GM03348 (cell line): ENCODE results near the gene TTC39A.
"Not testable (repeated sequence)": the region's sequence is repeated elsewhere in the genome, so short reads cannot be mapped to it uniquely, and the experiment has no call there.

Source experiments
- DNase-seq: peaks from one replicate; pipeline ENCODE4 v3.0.0; 2012; ENCODE audit warnings: low spot score

Gene TTC39A

GRCh38 chr1:51266791-51267190 lies 63.6 kb downstream of the TTC39A start:
- no peak for DNase-seq

GRCh38 chr1:51266181-51266580 lies 64.2 kb downstream of the TTC39A start:
- DNase-seq, result no peak

GRCh38 chr1:51265618-51266017 lies 64.7 kb downstream of the TTC39A start:
- no peak for DNase-seq

- peak; percentile 88 for DNase-seq
Measured at GRCh38 chr1:51264451-51264850, 65.9 kb downstream of the TTC39A start.

GRCh38 chr1:51263147-51263877 lies 67.0 kb downstream of the TTC39A start:
- no peak for DNase-seq

GRCh38 chr1:51255331-51255730 lies 75.0 kb downstream of the TTC39A start:
- DNase-seq, result no peak

- no peak for DNase-seq
Measured at GRCh38 chr1:51253691-51254090, 76.7 kb downstream of the TTC39A start.

- no peak for DNase-seq
Measured at GRCh38 chr1:51252366-51252765, 78.0 kb downstream of the TTC39A start.

GRCh38 chr1:51251165-51251564 lies 79.2 kb downstream of the TTC39A start:
- not testable (repeated sequence) for DNase-seq

GRCh38 chr1:51250729-51251128 lies 79.6 kb downstream of the TTC39A start:
- not testable (repeated sequence) for DNase-seq

- DNase-seq, result no peak
Measured at GRCh38 chr1:51249445-51249844, 80.9 kb downstream of the TTC39A start.

- DNase-seq, result no peak
Measured at GRCh38 chr1:51247499-51247898, 82.9 kb downstream of the TTC39A start.

- DNase-seq, result no peak
Measured at GRCh38 chr1:51247022-51247421, 83.3 kb downstream of the TTC39A start.

- DNase-seq, result no peak
Measured at GRCh38 chr1:51242546-51242945, 87.8 kb downstream of the TTC39A start.

GRCh38 chr1:51241119-51241518 lies 89.2 kb downstream of the TTC39A start:
- DNase-seq, result no peak

- DNase-seq, result no peak
Measured at GRCh38 chr1:51240084-51240483, 90.3 kb downstream of the TTC39A start.

GRCh38 chr1:51238034-51238403 lies 92.3 kb downstream of the TTC39A start:
- DNase-seq, result no peak

- peak; percentile 33 for DNase-seq
Measured at GRCh38 chr1:51237351-51238033, 92.9 kb downstream of the TTC39A start.
